ENCODE data around the gene SAMD9L. TPM values are rescaled to one million over a fixed set of nuclear protein-coding genes. Genes with fewer than 3 reads are reported as not detected.

SAMD9L gene
- polyA plus RNA-seq, 3 donors: 12.5 to 31.8 (median 18.6) TPM

DNA sequence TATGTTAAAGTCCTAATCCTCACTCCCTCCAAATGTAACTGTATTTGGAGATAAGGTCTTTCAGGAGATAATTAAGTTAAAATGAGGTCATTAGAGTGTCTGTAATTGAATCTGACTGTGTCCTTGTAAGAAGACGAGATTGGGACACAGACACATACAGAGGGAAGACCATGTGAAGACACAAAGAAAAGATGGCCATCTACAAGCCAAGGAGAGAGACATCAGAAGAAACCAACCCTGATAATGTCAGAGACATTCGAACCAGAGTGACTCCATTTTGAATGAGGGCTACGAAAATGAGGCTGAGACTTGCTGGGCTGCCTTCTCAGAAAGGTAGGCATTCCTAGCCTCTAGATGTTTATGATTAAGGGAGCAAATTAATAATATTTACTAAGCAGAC lies 542 bp upstream of the SAMD9L start:
- H3K27me3 ChIP-seq (ENCODE audit: control insufficient read depth in 2 of 2, insufficient read depth in 2 of 2, low read length in 2 of 2): no peaks in the 10 kb centered on the region

DNA sequence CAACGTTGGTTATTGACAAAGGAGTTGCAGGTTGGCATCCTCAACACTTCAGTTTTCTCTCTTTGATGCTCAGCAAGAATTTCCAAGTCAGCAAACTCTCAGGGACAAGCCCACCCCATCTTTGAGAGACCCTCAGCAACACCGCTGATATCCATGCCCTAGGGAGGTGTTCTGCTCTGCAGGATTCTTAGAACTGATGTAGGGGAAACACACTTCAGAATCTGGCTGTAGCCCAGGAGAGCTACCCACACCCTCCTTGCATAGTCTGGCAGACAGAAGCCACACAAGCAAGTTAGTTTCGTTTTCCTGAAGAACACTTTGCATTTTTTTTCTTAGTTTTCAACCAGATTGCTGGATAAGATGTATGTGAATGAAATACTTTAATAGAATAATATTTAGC lies 822 bp downstream of the SAMD9L start:
- DNase-seq: peak in 2 of 3 donors; percentile 13 to 19
- peaks cover 54 to 71% of the 10 kb centered on the region in 2 donors for H3K4me1 ChIP-seq (ENCODE audit: control insufficient read depth in 1 of 2, insufficient read depth in 2 of 2, low read length in 2 of 2)

More for the DNA sequence above, 542 bp upstream of the SAMD9L start:
- WGBS (ENCODE audit: insufficient coverage): 100% methylated on average over 2 of the region's 3 CpGs
- Histone ChIP-seq H3K4me2 (replicated peaks; ENCODE audit: extremely low read depth, low read length, poor library complexity, severe bottlenecking) (peak overlapping the region; percentile 91), H3K36me3 (replicated peaks in 1 of 2; ENCODE audit: control insufficient read depth in 1 of 2, insufficient read depth in 2 of 2, low read length in 2 of 2) (peaks cover 9 to 12% of the 10 kb centered on the region in 2 donors), H3K4me1 (ENCODE audit: control insufficient read depth in 1 of 2, insufficient read depth in 2 of 2, low read length in 2 of 2) (peaks cover 54 to 71% of the 10 kb centered on the region in 2 donors), H2AFZ (ENCODE audit: insufficient read depth, low read depth, low read length, poor library complexity, severe bottlenecking) (peak overlapping the region; percentile 52), H3K27ac (ENCODE audit: low read depth in 1 of 2, low read length in 2 of 2) (peak overlapping the region in 1 of 2 donors; percentile 85), H3K9ac (ENCODE audit: insufficient read depth, low read length, poor library complexity, severe bottlenecking) (peak overlapping the region; percentile 42), H3K79me2 (ENCODE audit: insufficient read depth, low read length) (peaks cover 27% of the 10 kb centered on the region), H3K4me3 (replicated peaks in 1 of 3; ENCODE audit: low read depth in 2 of 3, low read length in 3 of 3) (peak overlapping the region in 2 of 3 experiments; percentile 84 to 97), H3K9me3 (replicated peaks in 1 of 2; ENCODE audit: control insufficient read depth in 1 of 2, insufficient read depth in 1 of 2, low read length in 2 of 2) (no peaks in the 10 kb centered on the region), H4K20me1 (ENCODE audit: insufficient read depth, low read length) (no peaks in the 10 kb centered on the region)
- Mint-ChIP-seq H3K27me3 (ENCODE audit: low read depth in 3 of 3) (peaks cover 0 to 2% (median 0%) of the 10 kb centered on the region in 3 donors), H3K9me3 (peaks cover 0 to 3% (median 0%) of the 10 kb centered on the region in 7 donors), H3K36me3 (peaks cover 5 to 10% of the 10 kb centered on the region in 2 donors), H3K4me1 (peaks cover 58% of the 10 kb centered on the region), H3K27ac (peak overlapping the region; percentile 84 to 94 (median 91)), H3K4me3 (no peak overlapping the region)
- DNase-seq: no peak
- TF ChIP-seq, protein P1, sequence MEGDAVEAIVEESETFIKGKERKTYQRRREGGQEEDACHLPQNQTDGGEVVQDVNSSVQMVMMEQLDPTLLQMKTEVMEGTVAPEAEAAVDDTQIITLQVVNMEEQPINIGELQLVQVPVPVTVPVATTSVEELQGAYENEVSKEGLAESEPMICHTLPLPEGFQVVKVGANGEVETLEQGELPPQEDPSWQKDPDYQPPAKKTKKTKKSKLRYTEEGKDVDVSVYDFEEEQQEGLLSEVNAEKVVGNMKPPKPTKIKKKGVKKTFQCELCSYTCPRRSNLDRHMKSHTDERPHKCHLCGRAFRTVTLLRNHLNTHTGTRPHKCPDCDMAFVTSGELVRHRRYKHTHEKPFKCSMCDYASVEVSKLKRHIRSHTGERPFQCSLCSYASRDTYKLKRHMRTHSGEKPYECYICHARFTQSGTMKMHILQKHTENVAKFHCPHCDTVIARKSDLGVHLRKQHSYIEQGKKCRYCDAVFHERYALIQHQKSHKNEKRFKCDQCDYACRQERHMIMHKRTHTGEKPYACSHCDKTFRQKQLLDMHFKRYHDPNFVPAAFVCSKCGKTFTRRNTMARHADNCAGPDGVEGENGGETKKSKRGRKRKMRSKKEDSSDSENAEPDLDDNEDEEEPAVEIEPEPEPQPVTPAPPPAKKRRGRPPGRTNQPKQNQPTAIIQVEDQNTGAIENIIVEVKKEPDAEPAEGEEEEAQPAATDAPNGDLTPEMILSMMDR (IDR thresholded peaks at IDR 0.05): no peak
- intact Hi-C loops (cut with micrococcal nuclease): no loop called here

More for the DNA sequence above, 822 bp downstream of the SAMD9L start:
- Mint-ChIP-seq H3K4me1 (peaks cover 58% of the 10 kb centered on the region), H3K27ac (peak overlapping the region; percentile 82 to 93 (median 86)), H3K36me3 (peaks cover 5 to 10% of the 10 kb centered on the region in 2 donors), H3K4me3 (peak overlapping the region; percentile 80 to 91), H3K9me3 (peaks cover 0 to 3% (median 0%) of the 10 kb centered on the region in 7 donors), H3K27me3 (ENCODE audit: low read depth in 3 of 3) (peaks cover 0 to 2% (median 0%) of the 10 kb centered on the region in 3 donors)
- H4K20me1 ChIP-seq (ENCODE audit: insufficient read depth, low read length): no peaks in the 10 kb centered on the region
- H2AFZ ChIP-seq (ENCODE audit: insufficient read depth, low read depth, low read length, poor library complexity, severe bottlenecking): peak overlapping the region; percentile 52
- H3K4me2 ChIP-seq (replicated peaks; ENCODE audit: extremely low read depth, low read length, poor library complexity, severe bottlenecking): peak overlapping the region; percentile 91
- H3K27ac ChIP-seq (ENCODE audit: low read depth in 1 of 2, low read length in 2 of 2): peak overlapping the region in 1 of 2 donors; percentile 85
- TF ChIP-seq, protein P1 (IDR thresholded peaks at IDR 0.05): no peak
- peak overlapping the region; percentile 47 to 97 (median 84) for H3K4me3 ChIP-seq (replicated peaks in 1 of 3; ENCODE audit: low read depth in 2 of 3, low read length in 3 of 3)
- no CpG with 5 or more reads among the region's 3 CpGs for WGBS (ENCODE audit: insufficient coverage)
- H3K36me3 ChIP-seq (replicated peaks in 1 of 2; ENCODE audit: control insufficient read depth in 1 of 2, insufficient read depth in 2 of 2, low read length in 2 of 2): peaks cover 22 to 26% of the 10 kb centered on the region in 2 donors
- no peaks in the 10 kb centered on the region for H3K27me3 ChIP-seq (ENCODE audit: control insufficient read depth in 2 of 2, insufficient read depth in 2 of 2, low read length in 2 of 2)
- H3K9me3 ChIP-seq (replicated peaks in 1 of 2; ENCODE audit: control insufficient read depth in 1 of 2, insufficient read depth in 1 of 2, low read length in 2 of 2): no peaks in the 10 kb centered on the region
- H3K79me2 ChIP-seq (ENCODE audit: insufficient read depth, low read length): peaks cover 27% of the 10 kb centered on the region
- H3K9ac ChIP-seq (ENCODE audit: insufficient read depth, low read length, poor library complexity, severe bottlenecking): peak overlapping the region; percentile 42
- intact Hi-C loops (cut with micrococcal nuclease): no loop called here
